ENCODE data around the gene SLC38A10.
A peak's percentile ranks its signal among the peaks of the same experiment; 100 is the strongest.
"Not testable (repeated sequence)": the region's sequence is repeated elsewhere in the genome, so short reads cannot be mapped to it uniquely, and the experiment has no call there.

Gene SLC38A10

GRCh38 chr17:81231766-81232581, 63.1 kb downstream of the SLC38A10 start:
- WGBS (ENCODE audit: insufficient coverage, insufficient read length) = no CpG with 5 or more reads among the region's 43 CpGs

GRCh38 chr17:81231121-81231645, 63.9 kb downstream of the SLC38A10 start:
- Histone ChIP-seq H3K4me3 (ENCODE audit: low read length) (no peak overlapping the region), H3K36me3 (ENCODE audit: control insufficient read depth, insufficient read depth, low read length) (peaks cover 8% of the 10 kb centered on the region), H3K27me3 (ENCODE audit: control insufficient read depth, insufficient read depth, low read length) (no peaks in the 10 kb centered on the region), H3K27ac (ENCODE audit: low read length) (no peak overlapping the region), H3K9me3 (ENCODE audit: control insufficient read depth, insufficient read depth, low read length) (no peaks in the 10 kb centered on the region), H3K4me1 (ENCODE audit: control insufficient read depth, insufficient read depth, low read length) (no peaks in the 10 kb centered on the region)
- no peak for DNase-seq (ENCODE audit: low read depth, low spot score)
- WGBS (ENCODE audit: insufficient coverage, insufficient read length) = no CpG with 5 or more reads among the region's 31 CpGs

More at GRCh38 chr17:81231766-81232581, 63.1 kb downstream of the SLC38A10 start:
- DNase-seq (ENCODE audit: low read depth, low spot score) = no peak
- Histone ChIP-seq H3K4me3 (ENCODE audit: low read length) (no peak overlapping the region), H3K9me3 (ENCODE audit: control insufficient read depth, insufficient read depth, low read length) (no peaks in the 10 kb centered on the region), H3K27ac (ENCODE audit: low read length) (no peak overlapping the region), H3K4me1 (ENCODE audit: control insufficient read depth, insufficient read depth, low read length) (no peaks in the 10 kb centered on the region; the same call in 1 of the 2 replicates), H3K27me3 (ENCODE audit: control insufficient read depth, insufficient read depth, low read length) (no peaks in the 10 kb centered on the region), H3K36me3 (ENCODE audit: control insufficient read depth, insufficient read depth, low read length) (peaks cover 8% of the 10 kb centered on the region)

- Histone ChIP-seq H3K27me3 (ENCODE audit: control insufficient read depth, insufficient read depth, low read length) (no peaks in the 10 kb centered on the region), H3K4me3 (ENCODE audit: low read length) (no peak overlapping the region), H3K27ac (ENCODE audit: low read length) (no peak overlapping the region), H3K9me3 (ENCODE audit: control insufficient read depth, insufficient read depth, low read length) (no peaks in the 10 kb centered on the region), H3K36me3 (ENCODE audit: control insufficient read depth, insufficient read depth, low read length) (peaks cover 8% of the 10 kb centered on the region), H3K4me1 (ENCODE audit: control insufficient read depth, insufficient read depth, low read length) (no peaks in the 10 kb centered on the region)
- no CpG with 5 or more reads among the region's 26 CpGs for WGBS (ENCODE audit: insufficient coverage, insufficient read length)
- DNase-seq (ENCODE audit: low read depth, low spot score) = no peak
Measured at GRCh38 chr17:81230043-81230820, 64.9 kb downstream of the SLC38A10 start.

GRCh38 chr17:81229666-81229920, 65.5 kb downstream of the SLC38A10 start:
- H3K4me3 ChIP-seq (ENCODE audit: low read length) = no peak overlapping the region
- H3K27ac ChIP-seq (ENCODE audit: low read length) = no peak overlapping the region
- H3K27me3 ChIP-seq (ENCODE audit: control insufficient read depth, insufficient read depth, low read length) = no peaks in the 10 kb centered on the region
- H3K36me3 ChIP-seq (ENCODE audit: control insufficient read depth, insufficient read depth, low read length) = peaks cover 8% of the 10 kb centered on the region
- WGBS (ENCODE audit: insufficient coverage, insufficient read length) = no CpG with 5 or more reads among the region's 14 CpGs
- H3K9me3 ChIP-seq (ENCODE audit: control insufficient read depth, insufficient read depth, low read length) = no peaks in the 10 kb centered on the region
- H3K4me1 ChIP-seq (ENCODE audit: control insufficient read depth, insufficient read depth, low read length) = no peaks in the 10 kb centered on the region
- no peak for DNase-seq (ENCODE audit: low read depth, low spot score)

- Histone ChIP-seq H3K27ac (ENCODE audit: low read length) (no peak overlapping the region), H3K36me3 (ENCODE audit: control insufficient read depth, insufficient read depth, low read length) (peaks cover 8% of the 10 kb centered on the region), H3K27me3 (ENCODE audit: control insufficient read depth, insufficient read depth, low read length) (no peaks in the 10 kb centered on the region), H3K4me1 (ENCODE audit: control insufficient read depth, insufficient read depth, low read length) (no peaks in the 10 kb centered on the region), H3K9me3 (ENCODE audit: control insufficient read depth, insufficient read depth, low read length) (no peaks in the 10 kb centered on the region), H3K4me3 (ENCODE audit: low read length) (no peak overlapping the region)
- no peak for DNase-seq (ENCODE audit: low read depth, low spot score)
- WGBS (ENCODE audit: insufficient coverage, insufficient read length) = no CpG with 5 or more reads among the region's 32 CpGs
Measured at GRCh38 chr17:81228834-81229665, 66.1 kb downstream of the SLC38A10 start.

GRCh38 chr17:81228420-81228819, 66.7 kb downstream of the SLC38A10 start:
- Histone ChIP-seq H3K9me3 (ENCODE audit: control insufficient read depth, insufficient read depth, low read length) (no peaks in the 10 kb centered on the region), H3K27ac (ENCODE audit: low read length) (no peak overlapping the region), H3K4me3 (ENCODE audit: low read length) (no peak overlapping the region), H3K4me1 (ENCODE audit: control insufficient read depth, insufficient read depth, low read length) (no peaks in the 10 kb centered on the region), H3K27me3 (ENCODE audit: control insufficient read depth, insufficient read depth, low read length) (no peaks in the 10 kb centered on the region), H3K36me3 (ENCODE audit: control insufficient read depth, insufficient read depth, low read length) (peaks cover 8% of the 10 kb centered on the region)
- no peak for DNase-seq (ENCODE audit: low read depth, low spot score)
- no CpG with 5 or more reads among the region's 9 CpGs for WGBS (ENCODE audit: insufficient coverage, insufficient read length)

- H3K27ac ChIP-seq (ENCODE audit: low read length); H3K4me1 ChIP-seq (ENCODE audit: control insufficient read depth, insufficient read depth, low read length); DNase-seq (ENCODE audit: low read depth, low spot score); H3K36me3 ChIP-seq (ENCODE audit: control insufficient read depth, insufficient read depth, low read length); H3K27me3 ChIP-seq (ENCODE audit: control insufficient read depth, insufficient read depth, low read length); H3K9me3 ChIP-seq (ENCODE audit: control insufficient read depth, insufficient read depth, low read length); H3K4me3 ChIP-seq (ENCODE audit: low read length): not testable (repeated sequence)
- no CpG with 5 or more reads among the region's 2 CpGs for WGBS (ENCODE audit: insufficient coverage, insufficient read length)
Measured at GRCh38 chr17:81227630-81228029, 67.5 kb downstream of the SLC38A10 start.

- peak overlapping the region; percentile 44; the same call in 1 of the 2 replicates for H3K4me3 ChIP-seq (ENCODE audit: low read length)
- H3K27ac ChIP-seq (ENCODE audit: low read length) = no peak overlapping the region
- DNase-seq (ENCODE audit: low read depth, low spot score) = no peak
- no peaks in the 10 kb centered on the region for H3K27me3 ChIP-seq (ENCODE audit: control insufficient read depth, insufficient read depth, low read length)
- H3K9me3 ChIP-seq (ENCODE audit: control insufficient read depth, insufficient read depth, low read length) = no peaks in the 10 kb centered on the region
- WGBS (ENCODE audit: insufficient coverage, insufficient read length) = no CpG with 5 or more reads among the region's 11 CpGs
- peaks cover 5% of the 10 kb centered on the region; the same call in 1 of the 2 replicates for H3K36me3 ChIP-seq (ENCODE audit: control insufficient read depth, insufficient read depth, low read length)
- H3K4me1 ChIP-seq (ENCODE audit: control insufficient read depth, insufficient read depth, low read length) = peaks cover 7% of the 10 kb centered on the region
Measured at GRCh38 chr17:81223762-81224130, 71.4 kb downstream of the SLC38A10 start.

GRCh38 chr17:81222906-81223761, 72.0 kb downstream of the SLC38A10 start, which contains the start of gene CEP131:
TSS of gene CEP131 (minus strand) at chr17:81222965. CDS start at chr17:81220056, 2,909 bp downstream.
- Histone ChIP-seq H3K27me3 (ENCODE audit: control insufficient read depth, insufficient read depth, low read length) (no peaks in the 10 kb centered on the region), H3K9me3 (ENCODE audit: control insufficient read depth, insufficient read depth, low read length) (no peaks in the 10 kb centered on the region), H3K36me3 (ENCODE audit: control insufficient read depth, insufficient read depth, low read length) (0 out of 2 replicates have a peak, but pooled peaks cover 5% of the 10 kb centered on the region), H3K4me1 (ENCODE audit: control insufficient read depth, insufficient read depth, low read length) (peaks cover 7% of the 10 kb centered on the region), H3K4me3 (ENCODE audit: low read length) (peak within 1 kb of the TSS; percentile 57; the same call in 1 of the 2 replicates), H3K27ac (ENCODE audit: low read length) (no peak within 1 kb of the TSS)
- DNase-seq (ENCODE audit: low read depth, low spot score) = peak; percentile 87
- WGBS (ENCODE audit: insufficient coverage, insufficient read length) = no CpG with 5 or more reads among the region's 79 CpGs
